Stimulated activated CD8-positive, alpha-beta memory T cell treated with anti-CD3 and anti-CD28 coated beads, Interleukin-4, amount 100 ng/mL, for 48 hours (primary cell): Measurements from ENCODE around the gene STMND1.

ENCODE experiments used
- DNase-seq: peaks from one replicate; pipeline ENCODE4 v3.0.0-alpha.2; 2020

Gene STMND1

DNA sequence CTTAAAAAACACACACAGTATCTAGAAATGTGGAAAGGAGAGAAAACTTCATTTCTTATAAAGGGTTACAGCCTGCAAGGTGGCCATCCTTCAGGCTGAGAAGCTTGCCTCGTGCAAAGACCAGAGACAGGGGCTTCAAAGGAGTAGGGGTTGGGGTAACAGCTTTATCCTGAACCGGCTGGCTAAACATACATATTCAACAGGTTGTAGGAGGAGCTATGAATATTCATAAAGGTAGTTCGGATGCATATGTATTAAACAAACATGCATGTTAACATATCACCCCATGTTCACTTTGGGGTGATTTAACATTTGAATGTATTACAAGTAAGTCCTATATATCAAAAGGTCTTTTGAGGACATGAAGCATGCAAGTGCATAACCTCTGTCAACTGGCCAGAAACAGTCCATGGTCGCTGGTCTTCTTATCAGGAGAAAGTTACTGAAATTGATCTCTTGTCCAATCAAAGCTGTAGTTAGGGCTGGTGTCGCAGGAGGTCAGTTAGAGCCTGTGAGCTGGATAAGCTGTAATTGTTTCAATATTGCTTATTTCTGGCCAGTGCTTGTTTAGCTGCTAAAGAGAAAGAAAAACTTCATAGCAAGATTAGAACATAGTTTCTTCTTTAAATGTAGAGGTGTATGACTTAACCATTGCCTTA lies 2.3 kb upstream of the STMND1 start:
- no peak for DNase-seq

DNA sequence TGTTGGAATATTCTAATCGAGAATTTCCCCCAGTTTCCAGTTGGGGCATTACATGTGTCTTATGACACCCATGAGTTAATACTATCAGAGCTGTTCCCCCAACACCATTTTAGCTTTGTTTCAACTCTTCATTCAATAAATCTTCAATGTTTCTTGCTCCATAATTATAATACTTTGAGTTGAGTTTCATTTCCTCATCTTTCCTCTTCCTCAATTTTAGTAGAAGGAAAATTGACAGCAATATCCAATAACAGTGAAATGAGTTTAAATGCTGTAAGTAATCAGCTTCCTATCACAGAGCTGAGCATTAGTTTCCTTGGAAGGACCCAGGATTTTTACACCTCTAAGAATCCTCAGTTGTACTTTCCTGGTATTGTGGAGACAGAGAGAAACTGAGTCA lies 1.0 kb upstream of the STMND1 start:
- DNase-seq: no peak

DNA sequence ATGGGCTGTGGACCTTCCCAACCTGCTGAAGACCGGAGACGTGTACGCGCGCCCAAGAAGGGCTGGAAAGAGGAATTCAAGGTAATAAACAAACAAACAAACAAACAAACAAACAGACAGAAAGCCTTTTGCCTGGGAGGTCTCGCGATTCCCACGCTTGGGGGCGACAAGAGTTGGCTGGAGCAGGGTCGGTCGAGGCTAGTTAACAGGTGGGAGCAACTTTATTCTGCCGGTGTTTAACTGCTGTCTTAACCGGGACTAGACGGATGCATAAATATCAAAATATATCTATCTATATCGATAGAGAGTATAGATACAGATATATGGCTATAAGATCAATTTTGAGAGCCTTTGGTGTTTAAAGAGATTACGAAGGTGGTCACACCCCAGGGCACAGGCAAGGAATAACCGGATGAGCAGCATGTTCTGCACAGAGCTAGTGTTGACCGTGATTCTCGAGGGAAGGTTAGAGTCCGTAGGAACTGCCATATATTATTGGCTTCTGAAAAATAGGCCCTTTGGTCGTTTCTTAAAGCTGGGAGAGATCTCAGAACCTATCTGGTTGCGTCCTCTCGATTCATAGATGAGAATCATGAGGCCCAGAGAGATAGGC lies 514 bp downstream of the STMND1 start:
- DNase-seq: no peak

DNA sequence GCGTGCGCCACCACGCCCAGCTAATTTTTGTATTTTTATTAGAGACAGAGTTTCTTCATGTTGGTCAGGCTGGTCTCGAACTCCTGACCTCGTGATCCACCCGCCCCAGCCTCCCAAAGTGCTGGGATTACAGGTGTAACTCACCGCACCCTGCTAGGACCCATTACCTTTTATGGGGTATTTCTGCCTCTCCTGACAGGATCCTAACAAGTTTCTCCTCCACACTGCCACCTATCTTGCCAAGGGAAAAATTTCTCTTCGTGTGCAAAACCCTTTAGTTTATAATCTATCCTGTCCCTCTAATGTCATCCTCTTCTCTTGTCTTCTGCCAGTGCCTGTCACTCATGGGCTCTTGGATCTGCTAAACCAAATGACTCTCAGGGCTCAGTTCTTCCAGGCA lies 1.9 kb downstream of the STMND1 start:
- DNase-seq: no peak

DNA sequence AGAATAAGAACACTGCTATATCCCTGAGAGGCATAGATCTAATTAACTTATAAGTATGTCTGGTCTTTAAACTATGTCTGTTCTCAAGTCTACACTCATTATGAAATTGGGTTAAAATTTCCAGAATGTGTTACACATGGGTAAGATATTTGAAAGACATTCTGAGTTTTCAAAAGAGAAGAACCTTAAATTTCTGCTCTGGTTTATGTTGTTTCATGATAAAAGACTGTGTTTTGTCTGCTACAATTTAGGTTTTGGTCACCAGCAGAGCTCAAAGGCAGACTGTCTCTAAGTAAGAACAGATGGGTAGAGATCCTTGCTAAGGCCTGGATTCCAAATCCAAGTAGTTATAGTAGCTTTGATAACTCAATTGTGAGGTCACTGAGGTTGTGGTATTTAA lies 6.0 kb downstream of the STMND1 start:
- DNase-seq: no peak

DNA sequence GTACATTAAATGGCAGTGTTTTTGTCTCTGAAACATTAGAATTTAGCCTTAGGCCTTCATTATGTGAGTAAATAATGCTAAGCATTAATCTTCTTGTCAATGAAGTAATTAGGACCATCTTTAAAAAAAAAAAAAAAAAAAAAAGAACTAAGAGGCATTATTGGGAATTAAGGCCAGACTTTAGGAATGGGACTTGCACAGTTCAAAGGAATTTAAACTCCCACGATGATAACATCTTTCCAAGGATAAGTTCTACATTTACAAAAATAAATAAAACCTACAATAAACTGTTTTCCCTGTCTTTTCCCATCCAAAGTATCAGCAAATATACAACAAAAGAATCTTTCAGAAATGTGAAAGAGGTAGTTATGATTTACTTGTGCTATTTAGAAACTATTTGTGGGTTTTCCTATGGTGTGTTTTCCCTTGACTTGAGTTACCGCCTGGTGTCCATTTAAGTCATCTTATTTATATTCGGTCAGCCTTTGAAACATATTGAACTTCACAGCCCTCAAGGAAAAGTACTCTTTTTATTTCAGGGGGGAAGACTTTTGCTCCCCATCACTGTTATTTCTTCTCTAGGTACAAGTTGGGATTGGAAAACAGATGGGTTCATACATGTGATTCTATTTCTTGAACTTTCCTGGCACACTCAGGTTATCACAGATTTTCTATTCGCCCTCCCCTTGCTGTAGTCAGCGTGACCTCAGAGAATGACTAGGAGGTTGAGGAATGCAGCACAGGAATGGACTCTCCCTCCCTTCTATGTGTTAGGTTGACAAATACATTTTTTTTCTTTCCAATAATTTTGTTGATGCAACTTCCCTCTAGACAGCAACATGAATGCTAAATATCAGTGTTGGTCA lies 13.6 kb downstream of the STMND1 start:
- no peak for DNase-seq

DNA sequence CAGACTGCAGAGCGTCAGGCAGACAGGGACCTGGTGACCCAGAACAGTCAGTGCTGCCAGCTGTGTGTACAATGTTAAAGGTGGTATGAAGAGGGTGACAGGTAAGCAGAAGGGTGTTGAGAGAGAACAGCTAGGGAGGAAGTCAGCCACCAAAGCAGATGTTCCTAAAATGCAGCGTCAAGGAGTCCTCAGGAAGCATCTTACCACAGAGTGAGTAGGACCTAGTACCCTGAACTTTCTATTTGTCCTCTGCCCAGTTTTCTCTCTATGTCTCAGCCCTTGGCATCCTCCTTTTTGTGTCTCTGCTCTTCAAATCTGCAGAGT lies 14.2 kb downstream of the STMND1 start:
- DNase-seq: no peak

DNA sequence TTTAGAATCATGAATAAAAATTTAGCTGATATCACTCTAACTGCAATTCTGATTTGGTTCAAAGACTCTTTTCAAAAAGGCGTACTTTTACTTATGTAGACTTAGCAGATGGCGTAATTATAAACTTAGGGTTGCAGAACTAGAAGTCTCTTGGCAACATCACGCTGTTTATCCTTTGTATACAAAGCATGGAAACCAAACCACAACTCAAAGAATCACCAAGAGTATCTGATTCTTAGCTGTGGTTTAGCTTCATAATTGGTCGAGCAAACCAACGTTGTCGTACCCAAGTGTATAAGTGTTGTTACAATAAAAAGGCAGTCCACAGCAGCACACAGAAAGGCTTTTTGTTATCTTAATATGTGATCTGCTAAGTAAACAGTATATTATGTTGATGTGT lies 18.2 kb downstream of the STMND1 start:
- DNase-seq: no peak

DNA sequence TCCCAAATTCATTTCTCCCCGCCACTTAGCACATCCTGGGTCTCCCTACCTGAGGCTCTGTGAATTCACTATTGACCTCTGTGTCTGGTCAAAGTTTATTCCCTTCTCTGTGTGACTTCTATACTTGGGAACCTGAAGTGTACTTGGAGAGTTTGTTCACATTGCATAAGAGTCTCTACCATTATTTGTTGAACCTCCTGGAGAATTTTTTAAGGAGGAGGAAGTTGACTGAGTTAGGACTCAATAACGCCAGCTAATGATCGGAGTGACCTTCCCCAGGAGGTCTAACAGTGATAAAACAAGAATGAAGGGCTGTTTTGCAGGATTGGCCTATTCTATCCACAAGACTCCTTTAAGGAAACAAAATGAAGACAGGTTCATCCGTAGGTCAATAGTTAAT lies 23.6 kb downstream of the STMND1 start:
- DNase-seq: no peak

DNA sequence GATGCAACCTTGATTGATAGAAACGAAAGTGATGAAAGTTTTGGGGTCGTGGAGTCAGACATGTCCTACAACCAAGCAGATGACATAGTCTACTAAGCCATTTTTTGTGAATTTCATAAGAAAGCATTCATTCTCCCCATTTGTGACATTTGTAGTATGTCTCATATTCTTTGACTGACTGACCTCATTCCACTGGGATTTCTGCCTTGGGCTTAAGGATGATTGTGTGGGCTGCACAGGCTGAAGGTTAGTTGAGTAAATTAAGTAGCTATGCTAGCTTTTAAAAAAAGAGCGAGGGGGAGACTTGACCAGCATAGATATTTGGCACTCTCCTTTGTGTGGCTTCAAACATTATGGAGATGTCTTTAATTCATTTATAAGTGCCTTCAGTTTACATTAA lies 28.9 kb downstream of the STMND1 start:
- no peak for DNase-seq

DNA sequence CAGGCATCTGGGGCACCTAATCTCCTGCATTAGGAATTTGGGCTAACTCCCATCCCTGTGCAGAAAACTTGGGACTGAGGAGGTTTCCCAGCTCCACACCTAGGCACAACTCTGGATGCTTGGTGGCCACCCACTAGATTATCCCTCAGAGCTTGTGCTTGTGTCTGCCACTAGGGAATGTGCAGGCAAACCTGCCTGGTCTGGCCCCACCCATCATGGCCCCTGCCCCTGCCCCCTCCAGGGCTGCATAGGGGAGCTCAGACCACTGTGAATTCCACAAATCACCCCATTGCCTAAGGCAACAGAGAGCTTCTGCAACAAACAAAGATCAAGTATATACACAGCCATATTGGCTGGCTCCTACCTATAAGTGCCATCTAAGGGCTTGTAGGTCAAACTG lies 31.1 kb downstream of the STMND1 start:
- no peak for DNase-seq

DNA sequence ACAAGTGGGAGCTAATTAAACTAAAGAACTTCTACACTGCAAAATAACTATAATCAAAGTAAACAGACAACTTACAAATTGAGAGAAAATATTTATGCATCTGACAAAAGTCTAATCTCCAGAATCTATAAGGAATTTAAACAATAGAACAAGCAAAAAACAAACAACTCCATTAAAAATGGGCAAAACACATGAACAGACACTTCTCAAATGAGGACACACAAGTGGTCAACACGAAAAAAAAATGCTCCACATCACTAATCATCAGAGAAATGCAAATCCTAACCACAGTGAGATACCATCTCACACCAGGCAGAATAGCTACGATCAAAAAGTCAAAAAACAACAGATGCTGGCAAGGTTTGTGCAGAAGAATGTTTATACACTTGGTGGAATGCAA lies 36.2 kb downstream of the STMND1 start:
- DNase-seq: no peak

DNA sequence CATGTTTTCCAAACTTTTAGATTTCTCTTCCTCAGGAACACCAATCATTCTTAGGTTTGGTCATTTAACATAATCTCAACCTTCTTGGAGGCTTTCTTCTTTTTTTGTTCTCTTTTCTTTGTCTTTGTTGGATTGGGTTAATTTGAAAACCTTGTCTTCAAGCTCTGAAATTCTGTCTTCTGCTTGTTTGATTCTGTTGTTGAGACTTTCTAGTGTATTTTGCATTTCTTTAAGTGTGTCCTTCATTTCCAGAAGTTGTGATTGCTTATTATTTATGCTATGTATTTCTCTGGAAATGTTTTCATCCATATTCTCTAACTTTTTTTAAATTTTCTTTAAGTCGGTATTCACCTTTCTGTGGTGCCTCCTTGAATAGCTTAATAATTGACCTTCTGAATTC lies 42.2 kb downstream of the STMND1 start:
- no peak for DNase-seq

DNA sequence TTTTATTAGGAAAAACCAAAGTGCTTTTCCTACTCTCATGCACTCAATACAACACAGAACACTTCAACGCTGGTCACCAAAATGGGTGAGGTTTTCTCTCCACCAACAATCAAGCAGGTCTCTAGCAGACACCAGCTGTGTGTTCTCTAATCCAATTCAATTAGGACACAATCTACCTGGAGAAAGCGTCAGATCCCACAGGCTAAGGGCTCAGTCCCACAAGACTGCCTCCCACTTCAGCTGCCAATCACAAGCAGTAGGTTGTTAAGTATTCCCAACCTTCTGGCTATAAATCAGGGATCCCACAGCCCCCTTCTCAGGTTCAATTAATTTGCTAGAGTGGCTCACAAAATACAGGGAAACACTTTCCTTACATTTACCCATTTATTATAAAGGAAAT lies 47.7 kb downstream of the STMND1 start:
- no peak for DNase-seq

DNA sequence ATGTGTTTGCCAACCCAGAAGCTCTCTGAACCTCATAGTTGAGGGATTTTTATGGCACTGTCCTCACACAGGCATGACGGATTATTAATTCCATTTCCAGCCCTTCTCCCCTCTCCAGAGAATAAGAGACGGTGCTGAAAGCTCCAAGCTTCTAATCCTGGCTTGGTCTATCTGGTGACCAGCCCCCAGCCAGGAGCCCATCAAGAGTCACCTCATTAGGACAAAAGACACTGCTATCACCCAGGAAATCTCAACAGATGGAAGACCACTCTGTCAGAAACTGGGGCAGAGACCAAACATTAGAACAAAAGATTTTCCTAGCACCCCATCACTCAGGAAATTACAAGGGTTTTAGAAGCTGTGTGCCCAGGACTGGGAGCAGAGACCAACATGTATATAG lies 48.2 kb downstream of the STMND1 start:
- no peak for DNase-seq

DNA sequence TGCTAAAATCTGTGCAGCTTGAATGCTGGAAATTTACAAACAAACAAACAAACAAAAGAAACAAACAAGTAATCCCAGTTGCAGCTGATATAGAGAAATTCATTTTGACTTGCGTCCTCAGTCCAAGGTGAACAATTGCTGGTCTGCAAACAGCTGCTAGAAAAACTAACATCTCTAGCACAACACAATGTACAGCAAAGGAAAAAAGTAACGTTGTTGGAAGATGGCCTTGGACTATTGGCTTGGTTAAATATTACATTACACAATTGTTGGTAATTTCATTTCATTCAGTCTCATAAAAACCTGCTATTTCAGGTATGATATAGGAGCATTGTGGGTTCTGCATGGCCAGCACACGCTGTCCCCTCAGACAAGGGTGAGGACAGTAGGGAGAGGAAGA lies 50.0 kb downstream of the STMND1 start:
- no peak for DNase-seq

DNA sequence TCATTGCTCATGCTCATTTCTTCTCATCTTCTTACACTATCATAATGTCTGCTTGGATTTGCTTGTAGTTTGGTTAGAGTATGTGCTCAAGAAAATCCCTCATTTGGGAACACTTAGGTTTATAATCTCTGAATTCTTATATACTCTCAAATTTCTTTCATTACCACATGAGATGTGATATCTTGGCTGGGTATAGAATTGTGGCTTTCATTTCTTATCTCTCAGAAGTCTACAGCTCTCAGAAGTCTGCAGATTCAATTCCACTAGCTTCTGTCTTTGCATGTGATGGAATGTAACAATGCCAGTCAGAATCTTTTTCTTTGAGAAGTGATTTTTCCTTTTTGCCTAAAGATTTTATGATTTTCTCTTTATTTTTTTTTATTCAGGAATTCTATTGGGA lies 50.9 kb downstream of the STMND1 start:
- DNase-seq: no peak

DNA sequence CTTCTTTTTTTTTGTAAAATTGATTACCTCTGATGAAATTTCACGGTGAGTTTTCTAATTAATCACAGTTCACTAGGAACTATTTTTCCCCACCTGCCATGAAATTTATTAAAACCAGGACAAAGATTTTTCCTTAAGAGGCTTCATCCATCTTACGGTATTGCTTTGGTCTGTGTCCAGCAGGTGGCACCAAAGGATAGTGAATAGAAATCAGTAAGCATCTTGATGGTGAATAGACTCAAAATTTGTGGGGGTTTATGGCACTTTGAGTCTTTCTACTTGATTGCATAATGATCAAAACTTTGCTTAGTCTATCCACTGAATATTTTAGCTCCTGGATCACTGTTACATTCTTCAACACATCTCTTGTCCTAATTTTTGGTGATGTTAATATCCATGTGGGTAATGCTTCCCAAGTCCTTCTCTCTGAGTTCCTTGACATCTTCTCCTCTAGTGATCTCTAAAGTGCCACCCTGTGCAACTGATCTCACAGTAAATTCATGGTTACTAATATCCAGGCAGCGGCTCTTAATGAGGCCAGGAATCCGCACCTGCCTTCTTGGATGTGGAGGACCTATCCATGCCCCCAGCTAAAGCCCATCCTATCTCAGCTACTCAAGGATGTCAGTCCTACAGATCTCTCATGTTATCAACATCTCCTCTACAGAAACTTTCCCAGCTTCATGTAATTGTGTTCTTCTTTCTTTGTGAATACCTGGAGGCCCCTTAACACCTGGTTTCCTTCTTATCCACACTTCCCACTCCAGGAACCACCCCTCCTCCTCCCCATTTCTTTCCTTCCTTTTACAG lies 54.5 kb downstream of the STMND1 start:
- DNase-seq: peak; percentile 74

DNA sequence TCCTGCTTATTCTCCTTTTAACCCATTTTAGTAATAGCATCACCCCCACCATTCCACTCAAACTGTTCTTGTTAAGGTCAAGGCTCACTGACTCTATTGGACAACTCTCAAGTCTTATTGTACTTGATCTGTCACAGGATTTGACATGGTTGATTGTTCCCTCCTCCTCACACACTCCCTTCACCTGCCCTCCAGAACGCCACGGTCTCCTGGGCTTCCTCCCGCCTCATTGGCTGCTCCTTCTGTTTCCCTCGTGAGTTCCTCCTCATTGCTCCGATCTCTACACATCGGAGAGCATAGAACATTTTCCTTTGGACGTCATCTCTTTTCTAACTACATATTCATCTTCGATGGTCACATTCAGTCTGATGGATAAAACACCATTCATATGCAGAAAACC lies 55.1 kb downstream of the STMND1 start:
- DNase-seq: no peak

DNA sequence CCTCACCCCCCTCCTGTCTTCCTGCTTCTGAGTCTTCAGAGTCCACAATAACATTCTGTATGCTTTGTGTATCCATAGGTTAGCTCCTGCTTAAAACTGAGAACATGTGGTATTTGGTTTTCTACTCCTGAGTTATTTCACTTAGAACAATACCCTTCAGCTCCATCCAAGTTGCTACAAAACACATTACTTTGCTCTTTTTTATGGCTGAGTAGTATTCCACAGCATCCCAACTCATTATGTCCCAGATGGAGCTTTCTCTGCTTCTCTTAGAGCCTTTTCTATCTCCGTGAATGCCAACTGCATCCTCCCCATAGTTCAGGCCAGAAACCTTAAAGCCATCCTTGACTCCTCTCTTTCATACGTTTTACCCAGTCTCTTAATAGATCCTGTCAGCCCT lies 55.8 kb downstream of the STMND1 start:
- no peak for DNase-seq

DNA sequence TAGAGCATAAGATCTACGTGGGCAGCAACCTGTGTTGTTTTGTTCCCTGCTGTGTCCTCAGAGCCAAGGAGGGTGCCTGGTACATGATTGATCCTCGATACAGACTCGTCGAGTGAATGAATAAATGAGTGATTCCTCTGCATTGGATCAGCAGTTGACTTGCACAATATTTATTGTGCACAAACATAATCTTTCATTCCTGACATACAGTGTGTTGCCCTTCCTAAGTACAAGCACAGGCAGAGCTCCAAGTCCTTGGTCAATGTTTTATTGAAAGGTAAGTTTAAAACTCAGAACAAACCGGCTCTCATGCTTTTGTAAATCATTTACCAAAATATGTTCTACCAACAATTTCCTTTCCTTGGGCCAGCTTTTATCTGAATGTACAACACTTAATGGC lies 57.4 kb downstream of the STMND1 start:
- no peak for DNase-seq

DNA sequence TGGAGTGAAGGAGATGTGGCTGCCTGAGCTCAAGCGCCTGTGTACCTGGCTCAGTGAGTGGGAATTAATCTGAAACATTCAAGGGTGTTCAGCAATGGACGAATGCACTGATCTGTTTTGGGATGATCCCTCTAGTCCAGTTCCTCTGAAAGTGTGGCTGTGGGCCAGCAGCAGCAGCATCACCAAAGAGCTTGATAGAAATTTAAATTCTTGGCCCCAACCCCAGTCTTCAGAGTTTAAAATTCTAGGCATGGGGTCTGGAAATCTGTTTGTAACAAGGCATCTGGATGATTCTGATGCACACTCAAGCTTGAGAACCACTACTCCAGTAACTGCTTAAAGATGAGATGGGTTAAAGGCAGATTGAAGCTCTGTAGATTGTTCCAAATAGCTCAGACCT lies 59.2 kb downstream of the STMND1 start:
- no peak for DNase-seq

DNA sequence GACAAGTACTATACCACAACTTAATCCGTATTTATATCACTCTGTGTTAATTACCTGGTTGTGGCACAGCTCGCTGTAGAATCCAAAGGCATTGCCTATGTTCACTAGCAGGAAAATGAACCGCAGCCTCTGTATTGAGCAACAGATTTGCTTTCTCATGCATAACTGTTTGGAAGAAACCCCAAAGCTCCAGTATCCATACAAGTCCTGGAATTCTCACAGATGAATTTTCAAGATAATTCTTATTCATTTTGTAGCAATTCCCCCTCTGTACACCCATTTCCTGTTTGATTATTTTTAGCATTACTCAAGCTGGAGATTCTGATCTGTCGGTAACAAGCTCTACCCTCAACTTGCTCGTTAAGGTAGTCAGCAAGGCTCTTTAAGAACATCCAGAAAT lies 63.5 kb downstream of the STMND1 start:
- no peak for DNase-seq
